IPS-18c (cell line): Measurements from ENCODE around the gene TGIF2LY.
"Not testable (repeated sequence)": the region's sequence is repeated elsewhere in the genome, so short reads cannot be mapped to it uniquely, and the experiment has no call there.

Source experiments
- H3K4me3 ChIP-seq: 2 replicates; pipeline ENCODE4 v1.7.0; 2013; ENCODE audit warnings: low read depth, mild to moderate bottlenecking, low read length, moderate library complexity; ENCODE audit not compliant: insufficient read depth
- H3K9me3 ChIP-seq: one replicate; pipeline ENCODE4 v1.6.1; 2013; ENCODE audit warnings: mild to moderate bottlenecking, low read length, moderate library complexity; ENCODE audit not compliant: control insufficient read depth, insufficient read depth

TGIF2LY gene

DNA sequence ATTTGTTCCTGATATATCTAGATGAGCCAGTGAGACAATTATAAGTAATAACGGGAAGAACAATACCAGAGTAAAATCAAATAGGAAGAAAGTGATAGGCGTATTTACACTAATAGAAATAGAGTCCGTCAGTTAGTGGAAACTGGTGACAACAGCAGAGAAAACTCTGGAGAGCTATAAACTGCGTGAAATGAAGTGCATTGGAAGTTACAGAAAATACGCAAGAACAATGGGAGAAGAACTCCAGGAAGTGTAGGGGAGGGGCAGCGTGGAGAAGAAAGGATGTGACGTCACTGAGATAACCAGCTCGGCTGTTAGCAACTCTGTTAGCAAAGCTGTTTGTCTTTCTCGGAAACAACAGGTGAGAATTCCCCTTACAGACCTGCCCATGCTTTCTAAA, at the start of gene TGIF2LY:
TGIF2LY (plus strand) TSS at position 301 of the 400 bp plus-strand sequence. CDS start 178 bp downstream, outside the sequence.
- H3K9me3 ChIP-seq, H3K4me3 ChIP-seq: not testable (repeated sequence)
